Ishikawa (cell line): ENCODE measurements around the gene UBE4B.

ENCODE experiments used
- CEBPB ChIP-seq: IDR thresholded peaks from 2 replicates; pipeline ENCODE4 v1.6.1; 2012
- CREB1 ChIP-seq: IDR thresholded peaks from 2 replicates; pipeline ENCODE4 v1.6.1; 2012; ENCODE audit warnings: low read depth
- EGR1 ChIP-seq: IDR thresholded peaks from 2 replicates; pipeline ENCODE4 v1.6.1; 2012
- EP300 ChIP-seq: IDR thresholded peaks from 2 replicates; pipeline ENCODE4 v1.6.1; 2012; ENCODE audit warnings: borderline replicate concordance
- FOXM1 ChIP-seq: IDR thresholded peaks from 2 replicates; pipeline ENCODE4 v1.6.1; 2012; ENCODE audit warnings: low read depth, borderline replicate concordance
- MAX ChIP-seq: IDR thresholded peaks from 2 replicates; pipeline ENCODE4 v1.6.1; 2012
- NFIC ChIP-seq: IDR thresholded peaks from 2 replicates; pipeline ENCODE4 v1.6.1; 2012
- RAD21 ChIP-seq: IDR thresholded peaks from 2 replicates; pipeline ENCODE4 v1.6.1; 2012; ENCODE audit warnings: low read depth
- TAF1 ChIP-seq: IDR thresholded peaks from 2 replicates; pipeline ENCODE4 v1.6.1; 2012; ENCODE audit warnings: low read depth, mild to moderate bottlenecking
- TCF12 ChIP-seq: IDR thresholded peaks from 2 replicates; pipeline ENCODE4 v1.6.1; 2012; ENCODE audit warnings: low read depth
- TEAD4 ChIP-seq: IDR thresholded peaks from 2 replicates; pipeline ENCODE4 v1.6.1; 2012
- YY1 ChIP-seq: IDR thresholded peaks from 2 replicates; pipeline ENCODE4 v1.6.1; 2012; ENCODE audit warnings: low read depth
- ZBTB7A ChIP-seq: IDR thresholded peaks from 2 replicates; pipeline ENCODE4 v1.6.1; 2012; ENCODE audit warnings: low read depth
- TF ChIP-seq, protein P1 (sequence below): IDR thresholded peaks from 2 replicates; pipeline ENCODE4 v1.6.1; 2012
- TF ChIP-seq, protein P2 (sequence below): IDR thresholded peaks from 2 replicates; pipeline ENCODE4 v1.6.1; 2012; ENCODE audit warnings: low read depth, mild to moderate bottlenecking

UBE4B gene

GRCh38 chr1:10211805-10212410 is 179.2 kb downstream of the UBE4B start:
- TF ChIP-seq FOXM1: no peak
- TF ChIP-seq MAX: peak; percentile 10; the same call in 1 of the 2 replicates

DNA sequence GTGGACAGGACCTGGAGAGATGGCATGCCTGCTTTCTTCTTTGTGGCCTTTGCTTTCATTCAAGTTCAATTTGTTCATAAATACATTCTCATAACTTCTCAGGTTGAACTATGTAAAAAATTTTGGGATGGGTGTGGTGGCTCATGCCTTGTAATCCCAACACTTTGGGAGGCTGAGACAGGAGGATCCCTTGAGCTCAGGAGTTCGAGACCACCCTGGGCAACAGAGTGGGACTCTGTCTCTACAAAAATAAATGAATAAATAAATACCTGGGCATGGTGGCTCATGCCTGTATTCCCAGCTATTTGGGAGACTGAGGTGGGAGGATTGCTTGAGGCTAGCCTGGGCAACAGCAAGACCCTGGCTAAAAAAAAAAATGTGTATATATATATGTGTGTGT is 179.7 kb downstream of the UBE4B start:
- TF ChIP-seq TAF1 (no peak), EGR1 (no peak), CEBPB (no peak), NFIC (no peak), RAD21 (no peak), ZBTB7A (no peak), YY1 (no peak), FOXM1 (no peak), CREB1 (no peak), TCF12 (no peak), MAX (no peak), TEAD4 (no peak), EP300 (no peak)
- TF ChIP-seq, protein P1, sequence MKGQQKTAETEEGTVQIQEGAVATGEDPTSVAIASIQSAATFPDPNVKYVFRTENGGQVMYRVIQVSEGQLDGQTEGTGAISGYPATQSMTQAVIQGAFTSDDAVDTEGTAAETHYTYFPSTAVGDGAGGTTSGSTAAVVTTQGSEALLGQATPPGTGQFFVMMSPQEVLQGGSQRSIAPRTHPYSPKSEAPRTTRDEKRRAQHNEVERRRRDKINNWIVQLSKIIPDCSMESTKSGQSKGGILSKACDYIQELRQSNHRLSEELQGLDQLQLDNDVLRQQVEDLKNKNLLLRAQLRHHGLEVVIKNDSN: no peak
- TF ChIP-seq, protein P2, sequence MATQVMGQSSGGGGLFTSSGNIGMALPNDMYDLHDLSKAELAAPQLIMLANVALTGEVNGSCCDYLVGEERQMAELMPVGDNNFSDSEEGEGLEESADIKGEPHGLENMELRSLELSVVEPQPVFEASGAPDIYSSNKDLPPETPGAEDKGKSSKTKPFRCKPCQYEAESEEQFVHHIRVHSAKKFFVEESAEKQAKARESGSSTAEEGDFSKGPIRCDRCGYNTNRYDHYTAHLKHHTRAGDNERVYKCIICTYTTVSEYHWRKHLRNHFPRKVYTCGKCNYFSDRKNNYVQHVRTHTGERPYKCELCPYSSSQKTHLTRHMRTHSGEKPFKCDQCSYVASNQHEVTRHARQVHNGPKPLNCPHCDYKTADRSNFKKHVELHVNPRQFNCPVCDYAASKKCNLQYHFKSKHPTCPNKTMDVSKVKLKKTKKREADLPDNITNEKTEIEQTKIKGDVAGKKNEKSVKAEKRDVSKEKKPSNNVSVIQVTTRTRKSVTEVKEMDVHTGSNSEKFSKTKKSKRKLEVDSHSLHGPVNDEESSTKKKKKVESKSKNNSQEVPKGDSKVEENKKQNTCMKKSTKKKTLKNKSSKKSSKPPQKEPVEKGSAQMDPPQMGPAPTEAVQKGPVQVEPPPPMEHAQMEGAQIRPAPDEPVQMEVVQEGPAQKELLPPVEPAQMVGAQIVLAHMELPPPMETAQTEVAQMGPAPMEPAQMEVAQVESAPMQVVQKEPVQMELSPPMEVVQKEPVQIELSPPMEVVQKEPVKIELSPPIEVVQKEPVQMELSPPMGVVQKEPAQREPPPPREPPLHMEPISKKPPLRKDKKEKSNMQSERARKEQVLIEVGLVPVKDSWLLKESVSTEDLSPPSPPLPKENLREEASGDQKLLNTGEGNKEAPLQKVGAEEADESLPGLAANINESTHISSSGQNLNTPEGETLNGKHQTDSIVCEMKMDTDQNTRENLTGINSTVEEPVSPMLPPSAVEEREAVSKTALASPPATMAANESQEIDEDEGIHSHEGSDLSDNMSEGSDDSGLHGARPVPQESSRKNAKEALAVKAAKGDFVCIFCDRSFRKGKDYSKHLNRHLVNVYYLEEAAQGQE: no peak

DNA sequence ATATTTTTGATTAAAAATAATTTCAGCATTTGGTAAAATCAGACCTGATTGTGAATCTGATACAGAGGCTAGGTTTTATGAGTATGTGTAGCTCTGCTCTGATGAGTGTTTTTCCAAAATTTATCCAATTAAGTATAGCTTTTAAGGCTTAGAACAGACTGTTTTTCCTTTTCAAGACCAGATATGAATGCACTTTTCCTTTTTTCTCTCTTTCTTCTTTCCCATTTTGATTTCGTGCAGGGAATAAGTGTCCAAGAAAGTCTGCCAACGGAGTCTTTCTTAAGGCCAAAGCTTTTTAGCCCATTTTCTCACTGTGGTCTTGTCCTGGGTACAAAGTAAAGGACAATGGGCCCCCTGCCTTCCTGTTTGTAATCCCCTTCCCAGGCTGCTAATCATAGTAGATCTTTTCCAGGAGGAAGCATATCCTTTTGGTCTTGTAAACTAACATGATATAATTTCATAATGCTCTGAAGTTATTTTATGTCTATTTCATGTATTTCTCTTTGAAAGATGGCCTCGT is 180.5 kb downstream of the UBE4B start:
- TF ChIP-seq EP300 (no peak), CEBPB (no peak), ZBTB7A (no peak), RAD21 (no peak), YY1 (no peak), EGR1 (no peak), NFIC (no peak), TEAD4 (no peak), TCF12 (no peak), FOXM1 (no peak), TAF1 (no peak), MAX (no peak), CREB1 (no peak)
- TF ChIP-seq, protein P2: no peak
- TF ChIP-seq, protein P1: no peak

DNA sequence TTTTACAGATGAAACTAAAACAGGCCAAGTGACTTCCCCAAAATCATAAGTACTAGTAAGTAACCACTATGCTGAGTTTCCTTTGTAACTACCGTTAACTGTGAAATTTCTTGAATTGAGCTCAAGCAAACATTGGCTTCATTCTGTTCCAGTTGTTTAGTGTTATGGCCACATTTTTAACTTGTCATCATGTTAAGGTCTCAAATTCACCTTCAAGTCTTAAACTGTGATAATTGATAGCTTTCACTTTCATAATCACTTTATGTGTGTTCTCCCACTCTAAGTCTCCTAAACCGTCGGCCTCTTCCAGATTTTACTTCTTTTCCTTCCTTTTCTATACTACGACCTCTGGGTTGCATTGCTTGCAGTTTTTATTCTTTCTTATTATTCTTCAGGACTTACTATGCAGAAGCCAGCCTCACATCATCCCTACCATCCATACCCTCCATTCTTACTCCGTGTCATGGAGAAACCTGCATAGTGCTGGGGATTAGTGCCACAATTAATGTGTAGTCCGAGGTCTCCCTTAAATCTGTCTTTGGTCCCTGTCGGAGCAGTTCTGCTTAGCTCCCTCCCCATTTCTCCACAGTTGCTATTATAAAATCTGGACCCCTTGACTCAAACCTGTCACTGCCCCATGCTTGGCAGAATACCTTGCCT is 183.5 kb downstream of the UBE4B start:
- TF ChIP-seq CREB1 (no peak), EGR1 (no peak), CEBPB (no peak), ZBTB7A (no peak), TCF12 (no peak), TAF1 (no peak), NFIC (no peak), TEAD4 (no peak), EP300 (no peak), RAD21 (no peak), FOXM1 (no peak), YY1 (no peak), MAX (no peak)
- TF ChIP-seq, protein P1: no peak
- TF ChIP-seq, protein P2: no peak
